Neural progenitor cell (in vitro differentiated cells): ENCODE measurements around the gene HCFC1. TPM values are rescaled to one million over a fixed set of nuclear protein-coding genes. Genes with fewer than 3 reads are reported as not detected.

Experiments used
- DNase-seq: peaks from one replicate; pipeline ENCODE4 v3.0.0-alpha.2; 2016; ENCODE audit warnings: low spot score
- H2AFZ ChIP-seq: fragments of 200-600 bp; sonication (generic); replicated peaks from 2 replicates; pipeline ENCODE4 v1.6.1; 2016; ENCODE audit warnings: antibody characterized with exemption
- H3F3A ChIP-seq: fragments of 200-600 bp; sonication (generic); 2 replicates; pipeline ENCODE4 v1.6.1; 2016; ENCODE audit warnings: antibody characterized with exemption, low read depth
- H3K27ac ChIP-seq: fragments of 200-600 bp; sonication (generic); 2 replicates; pipeline ENCODE4 v1.5.1; 2016; ENCODE audit warnings: mild to moderate bottlenecking
- H3K27me3 ChIP-seq: fragments of 200-600 bp; sonication (generic); 2 replicates; pipeline ENCODE4 v1.6.1; 2016; ENCODE audit warnings: mild to moderate bottlenecking, moderate library complexity
- H3K36me3 ChIP-seq: fragments of 200-600 bp; sonication (generic); 2 replicates; pipeline ENCODE4 v1.5.1; 2016
- H3K4me1 ChIP-seq: fragments of 200-600 bp; sonication (generic); 2 replicates; pipeline ENCODE4 v1.6.1; 2016; ENCODE audit warnings: mixed run types
- H3K4me2 ChIP-seq: fragments of 200-600 bp; sonication (generic); 2 replicates; pipeline ENCODE4 v1.6.1; 2016
- H3K4me3 ChIP-seq: fragments of 200-600 bp; sonication (generic); 2 replicates; pipeline ENCODE4 v1.5.1; 2016
- H3K79me2 ChIP-seq: fragments of 200-600 bp; sonication (generic); 2 replicates; pipeline ENCODE4 v1.6.1; 2016; ENCODE audit warnings: low read depth
- H3K9ac ChIP-seq: fragments of 200-600 bp; sonication (generic); 2 replicates; pipeline ENCODE4 v1.6.1; 2016
- H3K9me3 ChIP-seq: fragments of 200-600 bp; sonication (generic); 2 replicates; pipeline ENCODE4 v1.5.1; 2016; ENCODE audit warnings: low read depth
- H4K20me1 ChIP-seq: fragments of 200-600 bp; sonication (generic); 2 replicates; pipeline ENCODE4 v1.6.1; 2016; ENCODE audit warnings: low read depth
- H3K27ac Mint-ChIP-seq: 3 replicates; pipeline ENCODE4 v1.8.0; 2021; ENCODE audit warnings: mixed read lengths
- H3K27me3 Mint-ChIP-seq: 2 replicates; pipeline ENCODE4 v1.8.0; 2022; ENCODE audit warnings: low read depth, mild to moderate bottlenecking, inconsistent platforms, moderate library complexity, mixed read lengths; ENCODE audit not compliant: insufficient read depth
- H3K36me3 Mint-ChIP-seq: 3 replicates; pipeline ENCODE4 v1.8.0; 2021; ENCODE audit warnings: mixed read lengths
- H3K4me1 Mint-ChIP-seq: 3 replicates; pipeline ENCODE4 v1.8.0; 2021; ENCODE audit warnings: mixed read lengths
- H3K4me3 Mint-ChIP-seq: 3 replicates; pipeline ENCODE4 v1.8.0; 2021; ENCODE audit warnings: mild to moderate bottlenecking, moderate library complexity, mixed read lengths
- H3K9me3 Mint-ChIP-seq: 3 replicates; pipeline ENCODE4 v1.8.0; 2020; ENCODE audit warnings: mixed read lengths
- CTCF ChIP-seq: fragments of 200-600 bp; sonication (generic); IDR thresholded peaks from 2 replicates; pipeline ENCODE4 v1.5.1; 2017; ENCODE audit warnings: antibody characterized with exemption, mild to moderate bottlenecking
- EZH2 ChIP-seq: fragments of 200-600 bp; sonication (generic); IDR thresholded peaks from 2 replicates; pipeline ENCODE4 v1.6.1; 2017; ENCODE audit warnings: antibody characterized with exemption, mild to moderate bottlenecking, moderate library complexity
- EZH2phosphoT487 ChIP-seq: fragments of 200-600 bp; sonication (generic); IDR thresholded peaks from 2 replicates; pipeline ENCODE4 v1.6.1; 2017; ENCODE audit warnings: antibody characterized with exemption
- total RNA-seq: library from RNA; depleted of rRNA; stranded (reverse); fragments of >200 nt; gene quantifications from 2 replicates; pipeline ENCODE4 v1.2.3, GENCODE V29; 2015; ENCODE audit warnings: low replicate concordance

The HCFC1 gene
- total RNA-seq, 1 donor from 2014 or later: 20.7 TPM

DNA sequence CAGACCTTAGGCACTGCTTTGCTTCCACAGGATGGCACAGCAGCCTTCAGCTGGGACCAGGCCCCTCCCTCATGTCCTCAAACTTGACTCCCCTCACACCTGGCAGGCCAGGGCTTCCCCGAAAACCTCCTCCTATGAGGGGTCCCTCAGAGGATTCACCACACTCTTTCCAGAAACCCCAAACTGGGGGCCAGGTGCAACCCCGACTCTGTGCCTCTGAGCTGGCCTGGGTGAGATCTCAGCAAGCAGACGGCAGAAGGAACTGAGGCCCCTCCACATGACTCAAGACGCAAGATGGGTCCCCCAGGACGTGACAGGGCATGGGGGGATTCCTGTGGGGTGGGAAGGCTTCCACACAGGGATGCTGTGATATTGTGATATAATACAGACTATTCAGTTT, 6.2 kb downstream of the HCFC1 start:
- H3K4me1 Mint-ChIP-seq: peaks cover 36% of the 10 kb centered on the region
- no peak for TF ChIP-seq EZH2
- no peak for TF ChIP-seq EZH2phosphoT487
- TF ChIP-seq CTCF: no peak
- no peaks in the 10 kb centered on the region for H3K9me3 ChIP-seq
- H4K20me1 ChIP-seq: peaks cover 60% of the 10 kb centered on the region
- H3K4me3 Mint-ChIP-seq: no peak overlapping the region
- no peaks in the 10 kb centered on the region for H3K36me3 ChIP-seq
- H3K27ac ChIP-seq: no peak overlapping the region
- no peaks in the 10 kb centered on the region for H3K9me3 Mint-ChIP-seq
- no peak overlapping the region for H3K9ac ChIP-seq
- no peaks in the 10 kb centered on the region for H3K27me3 ChIP-seq
- H3K27ac Mint-ChIP-seq: peak overlapping the region; percentile 90
- H3F3A ChIP-seq: peaks cover 10% of the 10 kb centered on the region
- no peak overlapping the region for H3K4me3 ChIP-seq
- peaks cover 15% of the 10 kb centered on the region for H3K27me3 Mint-ChIP-seq
- H3K79me2 ChIP-seq: peaks cover 79% of the 10 kb centered on the region
- no peak overlapping the region for H3K4me2 ChIP-seq
- peaks cover 13% of the 10 kb centered on the region for H3K36me3 Mint-ChIP-seq
- DNase-seq: no peak
- H2AFZ ChIP-seq: no peak overlapping the region
- peaks cover 18% of the 10 kb centered on the region for H3K4me1 ChIP-seq

DNA sequence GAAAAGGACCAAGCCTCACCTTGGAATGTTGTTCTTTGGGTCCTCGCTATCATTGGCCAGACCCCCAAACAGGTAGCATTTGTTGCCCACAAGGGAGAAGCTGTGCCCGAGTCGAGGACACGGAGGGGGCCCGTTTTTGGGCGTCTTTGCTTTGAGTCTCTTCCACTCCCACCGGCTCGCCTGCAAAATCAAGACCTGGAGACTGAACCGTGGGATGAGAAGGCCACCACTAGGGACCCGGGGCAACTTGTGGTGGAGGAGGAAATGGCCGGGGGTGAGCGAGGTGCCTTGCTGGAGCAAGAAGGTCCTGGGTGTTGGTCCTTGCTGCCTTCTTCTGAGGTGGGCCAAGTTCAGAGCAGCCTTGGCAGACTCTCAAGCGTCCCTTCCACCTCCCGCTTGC, 7.5 kb downstream of the HCFC1 start:
- peaks cover 19% of the 10 kb centered on the region for H3K36me3 Mint-ChIP-seq
- Histone ChIP-seq H4K20me1 (peaks cover 50% of the 10 kb centered on the region), H3K79me2 (peaks cover 67% of the 10 kb centered on the region)

DNA sequence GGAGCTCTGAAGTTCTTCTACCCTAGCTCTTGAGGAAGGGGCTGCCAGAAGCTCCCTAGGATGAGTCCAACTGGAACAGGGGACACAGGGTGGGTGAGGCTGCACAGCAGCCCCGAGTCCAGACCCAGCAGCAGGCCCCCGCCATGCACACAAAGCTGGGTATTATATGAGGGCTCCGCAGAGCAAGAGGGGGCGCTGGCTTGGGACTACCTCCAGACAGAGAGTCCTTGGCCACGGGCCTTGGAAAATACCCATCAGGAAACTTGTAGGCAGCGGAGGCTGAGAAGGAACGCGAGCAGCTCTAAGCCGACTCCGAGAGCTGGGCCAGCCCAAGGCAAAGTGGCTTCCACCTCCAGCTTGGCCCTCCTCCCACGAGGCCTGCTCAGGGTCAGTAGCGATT, 8.1 kb downstream of the HCFC1 start:
- no peak for DNase-seq
- H3K27ac Mint-ChIP-seq: no peak overlapping the region
- no peak overlapping the region for H3K9ac ChIP-seq
- no peak overlapping the region for H2AFZ ChIP-seq
- TF ChIP-seq EZH2phosphoT487 (no peak), CTCF (no peak), EZH2 (no peak)
- H3K4me3 ChIP-seq: no peak overlapping the region
- H3K4me2 ChIP-seq: no peak overlapping the region
- no peaks in the 10 kb centered on the region for H3F3A ChIP-seq
- H3K27me3 ChIP-seq: no peaks in the 10 kb centered on the region
- H3K36me3 ChIP-seq: no peaks in the 10 kb centered on the region
- no peak overlapping the region for H3K4me3 Mint-ChIP-seq
- H3K27ac ChIP-seq: no peak overlapping the region
- no peaks in the 10 kb centered on the region for H3K9me3 Mint-ChIP-seq
- peaks cover 19% of the 10 kb centered on the region for H3K36me3 Mint-ChIP-seq
- peaks cover 45% of the 10 kb centered on the region for H4K20me1 ChIP-seq
- H3K9me3 ChIP-seq: no peaks in the 10 kb centered on the region
- peaks cover 13% of the 10 kb centered on the region for H3K4me1 ChIP-seq
- peaks cover 27% of the 10 kb centered on the region for H3K4me1 Mint-ChIP-seq
- peaks cover 15% of the 10 kb centered on the region for H3K27me3 Mint-ChIP-seq
- peaks cover 62% of the 10 kb centered on the region for H3K79me2 ChIP-seq

More for the DNA sequence above, 7.5 kb downstream of the HCFC1 start:
- Histone ChIP-seq H3K27ac (no peak overlapping the region), H3K36me3 (no peaks in the 10 kb centered on the region), H3K4me3 (no peak overlapping the region), H3K4me2 (no peak overlapping the region), H3K9ac (no peak overlapping the region), H3K9me3 (no peaks in the 10 kb centered on the region), H3K27me3 (no peaks in the 10 kb centered on the region), H3K4me1 (peaks cover 18% of the 10 kb centered on the region), H2AFZ (no peak overlapping the region), H3F3A (no peaks in the 10 kb centered on the region)
- peaks cover 15% of the 10 kb centered on the region for H3K27me3 Mint-ChIP-seq
- no peak for DNase-seq
- no peak overlapping the region for H3K27ac Mint-ChIP-seq
- no peaks in the 10 kb centered on the region for H3K9me3 Mint-ChIP-seq
- H3K4me1 Mint-ChIP-seq: peaks cover 31% of the 10 kb centered on the region
- TF ChIP-seq EZH2: no peak
- no peak for TF ChIP-seq EZH2phosphoT487
- TF ChIP-seq CTCF: no peak
- no peak overlapping the region for H3K4me3 Mint-ChIP-seq
